ENCODE measurements around the gene FDX2.
A peak's percentile ranks its signal among the peaks of the same experiment; 100 is the strongest.

DNA sequence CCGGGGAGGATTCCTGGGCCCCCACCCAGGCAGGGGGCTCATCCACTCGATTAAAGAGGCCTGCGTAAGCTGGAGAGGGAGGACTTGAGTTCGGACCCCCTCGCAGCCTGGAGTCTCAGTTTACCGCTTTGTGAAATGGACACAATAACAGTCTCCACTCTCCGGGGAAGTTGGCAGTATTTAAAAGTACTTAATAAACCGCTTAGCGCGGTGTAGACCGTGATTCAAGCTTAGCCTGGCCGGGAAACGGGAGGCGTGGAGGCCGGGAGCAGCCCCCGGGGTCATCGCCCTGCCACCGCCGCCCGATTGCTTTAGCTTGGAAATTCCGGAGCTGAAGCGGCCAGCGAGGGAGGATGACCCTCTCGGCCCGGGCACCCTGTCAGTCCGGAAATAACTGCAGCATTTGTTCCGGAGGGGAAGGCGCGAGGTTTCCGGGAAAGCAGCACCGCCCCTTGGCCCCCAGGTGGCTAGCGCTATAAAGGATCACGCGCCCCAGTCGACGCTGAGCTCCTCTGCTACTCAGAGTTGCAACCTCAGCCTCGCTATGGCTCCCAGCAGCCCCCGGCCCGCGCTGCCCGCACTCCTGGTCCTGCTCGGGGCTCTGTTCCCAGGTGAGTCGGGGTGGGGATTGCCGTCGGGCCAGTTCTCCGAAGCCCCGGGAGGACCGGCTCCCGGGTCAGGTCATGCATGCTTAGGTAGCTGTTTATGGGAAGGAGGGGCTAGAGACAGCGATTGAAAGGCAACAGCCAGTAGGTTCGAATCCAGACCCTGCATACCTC, 45.0 kb downstream of the FDX2 start, which contains the start of gene ICAM1:
- TF ChIP-seq POLR2A (IDR thresholded peaks at IDR 0.05), result peak; percentile 60
- TF ChIP-seq, protein P1, sequence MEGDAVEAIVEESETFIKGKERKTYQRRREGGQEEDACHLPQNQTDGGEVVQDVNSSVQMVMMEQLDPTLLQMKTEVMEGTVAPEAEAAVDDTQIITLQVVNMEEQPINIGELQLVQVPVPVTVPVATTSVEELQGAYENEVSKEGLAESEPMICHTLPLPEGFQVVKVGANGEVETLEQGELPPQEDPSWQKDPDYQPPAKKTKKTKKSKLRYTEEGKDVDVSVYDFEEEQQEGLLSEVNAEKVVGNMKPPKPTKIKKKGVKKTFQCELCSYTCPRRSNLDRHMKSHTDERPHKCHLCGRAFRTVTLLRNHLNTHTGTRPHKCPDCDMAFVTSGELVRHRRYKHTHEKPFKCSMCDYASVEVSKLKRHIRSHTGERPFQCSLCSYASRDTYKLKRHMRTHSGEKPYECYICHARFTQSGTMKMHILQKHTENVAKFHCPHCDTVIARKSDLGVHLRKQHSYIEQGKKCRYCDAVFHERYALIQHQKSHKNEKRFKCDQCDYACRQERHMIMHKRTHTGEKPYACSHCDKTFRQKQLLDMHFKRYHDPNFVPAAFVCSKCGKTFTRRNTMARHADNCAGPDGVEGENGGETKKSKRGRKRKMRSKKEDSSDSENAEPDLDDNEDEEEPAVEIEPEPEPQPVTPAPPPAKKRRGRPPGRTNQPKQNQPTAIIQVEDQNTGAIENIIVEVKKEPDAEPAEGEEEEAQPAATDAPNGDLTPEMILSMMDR (IDR thresholded peaks at IDR 0.05), result peak in 1 of 4 experiments; percentile 38

Measured in prostate gland (tissue), 2 donors.